ENCODE data around the gene JAZF1.

Gene JAZF1

GRCh38 chr7:28096713-28097112, 83.9 kb downstream of the JAZF1 start:
- peak; percentile 53 for DNase-seq

GRCh38 chr7:28095231-28095630, 85.4 kb downstream of the JAZF1 start:
- no peak for DNase-seq

DNA sequence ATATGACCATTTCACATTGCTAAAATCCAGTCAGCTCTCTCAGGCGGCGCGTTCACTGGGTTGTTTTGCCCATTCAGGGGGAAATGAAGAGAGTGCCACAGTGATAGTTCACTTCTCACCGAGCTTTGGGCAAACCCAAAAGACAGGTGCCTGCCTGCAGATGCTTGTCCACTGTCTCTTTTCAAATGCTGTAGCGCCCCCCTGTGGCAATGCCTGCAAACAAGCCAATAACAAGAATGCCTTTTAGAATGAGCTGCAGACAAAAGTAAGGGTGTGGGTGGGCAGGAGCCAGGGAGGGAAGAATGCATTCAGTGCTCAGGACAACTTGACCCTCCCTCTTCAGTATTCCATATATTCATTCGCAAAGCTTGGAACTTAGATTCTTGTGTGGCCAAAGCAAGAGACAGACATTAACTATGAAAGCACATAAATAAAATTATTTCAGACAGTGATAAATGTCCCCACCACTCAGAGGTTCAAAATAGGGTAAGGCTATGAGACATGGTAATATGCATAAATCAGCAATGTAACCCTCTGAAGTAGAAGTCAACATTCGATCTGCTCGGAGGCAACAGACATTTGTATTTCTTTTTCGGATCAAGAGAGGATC, 86.9 kb downstream of the JAZF1 start:
- DNase-seq = peak; percentile 79

DNA sequence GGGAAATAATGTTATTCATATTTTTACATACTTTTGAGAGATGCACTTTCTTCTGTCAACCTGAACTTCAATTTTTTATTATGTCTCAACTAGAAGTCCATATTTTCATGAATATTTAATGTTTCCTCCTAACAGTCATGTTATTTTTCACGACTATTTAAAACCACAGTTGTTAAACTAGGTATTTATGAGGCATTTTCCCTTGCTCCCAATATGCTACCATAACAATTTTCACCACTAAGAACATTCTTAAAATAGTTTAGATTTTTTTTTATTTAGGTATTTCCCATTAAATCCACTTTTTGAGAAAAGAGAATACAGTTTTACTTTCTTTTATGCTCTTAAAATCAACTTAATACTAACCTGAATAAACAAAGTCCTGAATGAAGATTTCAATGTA, 89.4 kb downstream of the JAZF1 start:
- no peak for DNase-seq

- DNase-seq = no peak
These were observed 91.5 kb downstream of the JAZF1 start for GRCh38 chr7:28088901-28089714.

DNA sequence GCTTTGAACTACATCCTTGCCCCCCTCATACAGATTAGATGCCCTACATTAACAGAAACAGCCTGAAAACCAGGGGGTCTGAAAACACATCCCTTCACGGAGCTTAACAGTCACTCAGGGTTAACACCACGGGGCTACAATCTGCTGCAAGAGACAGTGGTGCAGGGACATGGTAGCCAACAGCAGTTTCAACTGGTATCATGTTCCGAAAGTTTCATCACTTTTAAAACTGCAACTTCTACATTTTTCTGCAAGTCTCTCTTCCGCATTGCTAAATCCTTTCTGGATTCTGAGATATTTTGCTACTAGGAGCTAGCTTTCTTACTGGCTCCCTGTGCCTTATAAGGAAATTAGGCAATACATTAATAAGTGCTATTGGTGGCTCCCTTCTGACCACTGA, 92.6 kb downstream of the JAZF1 start:
- DNase-seq = no peak

DNA sequence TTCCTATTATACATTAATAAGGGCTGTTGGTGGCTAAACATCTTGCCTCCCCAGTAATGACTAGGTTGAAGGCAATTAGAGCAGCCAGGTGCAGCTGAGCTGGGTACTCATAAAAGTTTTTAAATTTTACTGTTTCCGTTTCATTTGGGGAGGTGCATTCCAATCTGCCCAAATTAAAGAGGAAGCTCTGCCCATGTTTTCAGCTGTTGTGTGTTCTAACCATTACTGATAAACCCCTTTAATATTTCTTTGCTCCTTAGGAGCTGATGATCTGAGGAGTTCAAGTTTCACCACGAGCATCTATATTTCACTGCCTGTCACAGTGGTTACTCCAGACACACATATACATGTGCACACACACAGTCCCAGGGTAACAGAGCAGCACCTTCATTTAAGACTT, 94.4 kb downstream of the JAZF1 start:
- DNase-seq = peak; percentile 86

DNA sequence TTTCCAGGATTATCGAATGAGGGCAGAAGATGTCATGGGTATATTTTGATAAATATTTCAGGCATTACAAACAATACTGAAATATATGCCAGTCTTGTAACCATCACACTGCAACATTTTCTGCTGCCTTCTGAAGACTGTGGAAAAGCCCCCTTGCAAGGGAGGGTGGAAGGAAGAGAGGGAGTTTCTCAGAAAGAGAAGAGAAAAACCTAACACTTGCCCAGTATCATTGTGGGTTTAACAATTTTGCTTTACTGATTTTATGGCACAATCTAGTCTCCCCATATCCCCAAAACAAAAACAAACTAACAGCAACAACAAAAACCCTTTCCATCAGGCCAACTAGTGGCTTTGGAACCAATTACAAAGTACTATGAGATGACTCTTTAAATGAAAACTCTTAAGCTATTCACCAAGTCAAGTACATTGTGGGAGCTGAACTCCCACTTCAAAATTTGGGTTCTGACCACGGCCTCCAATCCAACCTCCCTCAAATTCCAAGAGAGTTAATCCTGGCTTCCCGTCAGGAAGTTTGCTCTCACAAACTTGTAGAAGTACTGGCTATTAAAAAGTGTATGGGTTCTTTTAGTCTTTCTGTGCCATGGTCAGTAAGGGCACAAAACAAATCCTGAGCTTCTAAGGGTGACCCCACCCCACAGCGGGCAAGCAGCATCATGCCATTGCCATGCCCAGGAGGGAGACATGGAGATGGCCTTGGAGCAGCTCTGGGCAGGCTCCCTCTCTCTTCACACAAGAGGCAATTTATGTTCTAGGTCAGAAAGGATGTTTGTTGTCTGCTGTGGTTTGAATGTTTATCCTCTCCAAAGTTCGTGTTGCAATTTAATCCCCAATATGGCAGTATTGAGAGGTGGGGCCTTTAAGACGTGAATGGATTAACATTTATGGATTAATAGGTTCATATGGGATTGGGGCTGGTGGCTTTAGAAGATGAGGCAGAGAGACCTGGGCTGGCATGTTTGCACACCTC, 96.3 kb downstream of the JAZF1 start:
- DNase-seq = no peak

- no peak for DNase-seq
These were observed 97.2 kb downstream of the JAZF1 start for GRCh38 chr7:28083164-28083997.

DNA sequence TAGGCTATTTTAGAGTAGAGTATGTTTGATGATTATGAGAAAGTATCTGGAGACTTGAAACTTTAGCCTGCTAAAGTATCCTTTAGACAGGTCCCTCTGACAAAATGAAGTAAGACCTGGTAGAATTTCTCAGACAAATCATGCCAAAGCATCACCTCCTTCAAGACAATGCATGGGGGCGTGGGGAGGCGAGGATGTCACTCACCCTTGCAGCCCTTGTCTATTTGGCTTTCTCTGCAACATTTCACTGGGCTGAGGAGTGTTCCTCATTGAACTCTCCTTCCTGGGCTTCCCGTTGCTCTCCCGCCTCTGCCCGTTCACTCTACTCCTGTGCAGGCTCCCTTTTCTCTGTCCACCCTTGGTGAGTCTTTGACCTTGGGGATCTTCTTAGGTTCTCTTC, 98.5 kb downstream of the JAZF1 start:
- DNase-seq = no peak

DNA sequence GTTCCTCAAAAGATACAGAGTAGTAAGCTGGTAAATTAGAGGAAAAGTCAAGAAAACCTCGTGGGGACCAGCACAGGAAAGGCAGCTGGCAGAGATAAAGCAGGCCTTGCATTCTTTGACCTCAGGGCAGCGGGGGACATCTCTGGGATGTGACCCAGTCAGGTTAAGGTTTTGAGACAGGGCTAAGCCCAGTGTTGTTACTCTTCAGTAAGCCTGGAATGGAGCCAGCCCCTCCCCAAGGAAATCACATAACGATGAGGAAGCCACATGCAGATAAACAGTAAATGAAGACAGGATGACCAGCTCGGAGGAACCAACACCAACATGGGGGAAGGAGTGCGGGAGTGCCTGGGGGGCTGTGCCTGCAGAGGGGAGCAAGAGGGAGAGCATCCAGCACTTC, 99.6 kb downstream of the JAZF1 start:
- DNase-seq = no peak

DNA sequence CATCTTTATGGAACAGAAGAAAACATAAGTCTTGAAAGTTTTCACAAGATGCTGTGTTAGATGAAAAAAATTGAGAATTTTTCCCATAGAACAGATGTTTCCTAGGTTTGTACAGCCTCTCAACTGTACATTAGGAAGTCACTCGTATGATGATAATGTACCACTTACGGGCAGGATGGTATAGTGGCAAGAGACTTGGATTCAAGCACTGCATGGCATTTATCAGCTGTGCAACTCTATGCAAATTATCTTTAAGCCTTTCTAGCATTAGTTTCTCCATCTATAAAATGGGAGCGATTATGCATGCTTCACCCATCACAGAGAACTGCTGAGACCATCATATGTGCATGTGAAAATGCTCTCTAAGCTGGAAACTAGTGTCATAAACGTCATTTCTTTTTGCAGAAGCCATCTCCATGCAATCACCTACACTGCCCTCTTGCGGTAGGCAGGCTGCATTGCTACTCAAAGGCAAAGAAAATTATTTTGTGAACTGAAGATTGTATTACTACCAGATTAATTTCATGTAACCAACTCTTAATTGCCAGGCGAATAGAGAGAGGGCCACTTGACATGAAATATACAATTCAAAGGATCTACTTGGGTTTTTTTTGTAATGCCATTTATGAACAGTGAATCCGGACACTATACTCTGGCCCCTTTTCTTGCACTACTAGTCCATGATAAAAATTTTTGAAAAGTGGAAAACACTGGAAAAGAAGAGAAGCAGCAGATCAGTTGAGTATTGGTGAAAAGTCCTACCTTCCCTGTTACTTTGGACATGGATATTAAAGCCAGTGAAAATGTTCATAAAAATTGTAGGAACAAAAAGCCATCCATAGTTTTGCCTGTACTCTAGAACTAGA, 102.3 kb downstream of the JAZF1 start:
- peak; percentile 55 for DNase-seq

DNA sequence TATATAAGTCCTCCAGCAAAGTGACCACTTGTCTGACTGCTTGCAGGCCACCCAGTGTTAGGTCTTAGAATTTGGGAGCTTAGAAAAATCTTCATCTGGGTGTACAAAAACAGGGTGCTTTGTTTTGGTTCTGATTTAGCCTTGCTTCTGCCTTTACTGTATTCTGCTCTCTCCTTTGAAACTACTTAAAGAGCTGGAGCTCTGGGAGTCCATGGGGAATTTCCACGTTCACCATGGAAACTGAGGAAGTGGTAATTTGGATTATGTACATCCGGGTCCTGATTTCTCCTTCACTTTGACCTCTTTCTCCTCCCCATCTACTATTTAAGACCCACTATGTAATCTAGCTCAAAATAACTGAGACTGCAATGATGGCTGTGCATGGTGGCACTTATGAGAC, 103.0 kb downstream of the JAZF1 start:
- no peak for DNase-seq

DNA sequence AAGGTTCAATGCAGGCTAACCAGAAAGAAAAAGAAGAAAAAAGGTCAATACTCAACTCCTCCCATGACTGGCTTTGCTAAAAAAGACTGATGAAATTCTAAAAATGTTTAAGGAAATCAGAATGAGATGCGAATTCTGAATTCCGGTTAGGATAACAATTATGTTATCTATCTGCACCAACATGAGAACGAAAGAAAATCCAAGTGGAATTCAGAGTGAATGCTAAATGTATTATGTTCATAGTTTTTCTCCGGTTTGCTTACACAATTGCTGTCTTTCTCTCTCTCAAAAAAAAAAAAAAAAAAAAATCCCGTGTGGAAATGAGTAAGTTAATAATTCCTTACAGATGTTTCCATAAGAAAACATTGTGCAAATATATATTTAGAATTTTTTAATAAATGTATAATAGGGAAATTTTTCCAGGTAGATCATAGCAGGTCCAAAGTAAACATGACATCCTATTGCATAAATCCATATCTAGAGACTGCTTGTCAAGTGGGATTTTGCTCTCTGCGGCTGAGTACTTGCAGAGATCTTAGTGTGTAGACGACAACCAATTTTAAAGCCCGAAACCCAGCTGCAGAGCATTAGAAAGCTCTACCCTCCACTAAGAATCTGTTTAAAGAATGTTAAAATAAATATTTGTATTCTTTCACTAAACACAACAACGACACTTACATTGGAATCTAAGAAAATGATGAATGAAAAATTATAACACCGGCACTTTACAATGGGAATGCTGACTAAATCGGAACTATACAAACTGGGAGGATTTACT, 104.0 kb downstream of the JAZF1 start:
- peak; percentile 34 for DNase-seq

DNA sequence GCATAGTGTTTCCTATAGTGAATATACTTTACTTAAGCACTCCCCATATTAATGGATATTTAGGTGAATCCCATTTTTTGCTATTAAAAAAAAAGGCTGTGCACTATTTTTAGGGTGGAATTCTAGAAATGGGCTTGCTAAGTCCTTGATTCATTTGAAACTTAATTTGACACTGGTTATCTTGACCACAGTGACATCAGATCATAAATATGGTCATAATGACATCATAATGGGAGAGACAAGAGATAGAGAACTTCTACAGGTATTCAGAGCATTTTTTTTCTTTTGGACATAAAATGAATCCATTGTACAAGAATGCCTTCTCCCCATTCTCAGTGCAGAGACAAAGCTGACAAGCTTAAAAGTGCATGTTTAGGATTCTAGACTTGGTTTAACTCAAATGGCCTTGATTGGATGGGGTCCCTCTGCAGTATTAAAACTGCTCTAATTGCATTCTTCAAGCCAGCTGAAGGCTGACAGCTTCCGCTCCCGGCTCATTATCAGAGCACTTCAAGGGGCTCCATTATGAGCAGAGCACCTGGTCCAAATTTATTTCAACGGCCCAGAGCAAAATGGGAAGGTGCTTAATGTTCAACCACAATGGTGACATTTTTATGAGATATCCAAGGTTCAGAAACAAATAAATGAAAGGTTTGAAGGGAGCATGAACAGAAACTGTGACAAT, 104.8 kb downstream of the JAZF1 start:
- peak; percentile 92 for DNase-seq

DNA sequence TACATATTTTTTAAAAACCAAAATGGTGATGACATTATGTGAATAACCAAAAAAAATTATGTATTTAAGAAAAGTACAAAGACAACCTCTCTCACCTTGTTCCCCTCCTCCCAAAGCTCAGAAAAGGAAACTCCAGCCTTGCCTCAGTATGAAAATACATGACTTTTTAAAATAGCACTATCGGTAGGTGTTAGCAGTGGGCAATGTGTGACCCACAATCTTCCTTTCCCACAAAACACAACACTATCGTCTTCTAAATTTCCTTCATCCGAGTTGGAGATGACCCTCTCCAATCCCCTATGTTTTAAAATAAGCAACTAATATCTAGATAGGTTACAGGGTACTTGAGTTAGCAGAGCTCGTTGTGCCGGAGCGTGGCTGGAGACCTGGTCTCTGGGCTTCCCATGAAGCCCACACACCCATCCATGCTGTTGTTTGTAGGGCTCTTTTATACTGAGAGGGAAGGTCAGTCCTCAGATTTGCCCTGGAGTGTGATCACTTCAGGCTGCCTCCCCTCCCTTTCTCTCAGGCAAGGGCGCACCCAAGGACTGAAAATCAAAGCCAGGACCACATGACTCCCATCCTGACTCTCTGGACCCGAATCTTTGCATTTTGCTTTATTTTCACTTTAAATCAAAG, 107.6 kb downstream of the JAZF1 start:
- DNase-seq = no peak

GRCh38 chr7:28071570-28071969, 109.0 kb downstream of the JAZF1 start:
- DNase-seq = no peak

- DNase-seq = no peak
These were observed 110.1 kb downstream of the JAZF1 start for GRCh38 chr7:28070297-28071055.

DNA sequence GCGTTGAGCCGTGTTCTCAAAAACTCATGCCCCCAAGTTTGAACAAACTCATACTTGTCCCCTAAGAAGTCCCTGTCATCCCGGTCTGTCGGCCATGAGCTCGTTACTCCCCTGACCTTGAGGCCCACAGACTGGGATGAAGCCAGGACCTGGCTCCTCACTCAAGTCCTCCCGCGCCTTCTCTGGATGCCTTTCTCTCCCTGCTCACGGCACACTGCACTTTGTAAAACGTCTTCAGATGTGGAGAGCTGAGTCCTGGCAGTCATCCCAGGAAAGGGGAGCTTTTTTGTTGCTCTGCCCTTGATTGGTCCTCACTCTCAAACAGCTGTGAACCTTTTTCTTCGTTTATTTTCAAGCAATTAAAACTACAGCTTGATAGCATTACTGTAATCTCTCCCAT, 110.8 kb downstream of the JAZF1 start:
- DNase-seq = peak; percentile 67

Measured in NCI-H1105 (cell line).